Spleen (tissue), 7 donors: Measurements from ENCODE around the gene FCGBP.

Source experiments
- CTCF ChIP-seq, 11 experiments: fragments of 200-600 bp in 7 of 11; fragments of 450-650 bp in 4 of 11; sonication (generic) in 4 of 11; IDR thresholded peaks in 8 of 11; conservative IDR thresholded peaks in 3 of 11; 1 replicate in 7 of 11; 2 replicates in 4 of 11; pipeline versions ENCODE4 v1.4.0 to v1.8.0; 2016 to 2021; ENCODE audit warnings: antibody characterized with exemption in 11 of 11, inconsistent platforms in 4 of 11, mild to moderate bottlenecking in 1 of 11
- POLR2A ChIP-seq, 3 donors: fragments of 450-650 bp; IDR thresholded peaks; one replicate each; pipeline ENCODE4 v1.5.1; 2017; ENCODE audit warnings: antibody characterized with exemption in 3 of 3, mild to moderate bottlenecking in 1 of 3
- POLR2AphosphoS5 ChIP-seq, 3 donors: sonication (generic); formaldehyde crosslinking; IDR thresholded peaks; one replicate each; pipeline ENCODE4 v1.5.1; 2017; ENCODE audit warnings: antibody characterized with exemption in 3 of 3
- donor health status: DM: no; HTN: no; CAD: no; lungs with moderate emphysema.
- donor health status: DM: no; HTN: no; CAD: no.
- donor health status: DM: no; HTN: no; CAD: no.

- TF ChIP-seq CTCF (IDR thresholded peaks at IDR 0.05 in 8 of 11, conservative IDR thresholded peaks at IDR 0.05 in 3 of 11) (no peak), POLR2A (IDR thresholded peaks at IDR 0.05) (no peak), POLR2AphosphoS5 (IDR thresholded peaks at IDR 0.05) (no peak)
These were observed 33.1 kb upstream of the FCGBP start for GRCh38 chr19:39967561-39967960.
